ENCODE data around the gene SSRP1.
A peak's percentile ranks its signal among the peaks of the same experiment; 100 is the strongest.
"Not testable (repeated sequence)": the region's sequence is repeated elsewhere in the genome, so short reads cannot be mapped to it uniquely, and the experiment has no call there.

Gene SSRP1

DNA sequence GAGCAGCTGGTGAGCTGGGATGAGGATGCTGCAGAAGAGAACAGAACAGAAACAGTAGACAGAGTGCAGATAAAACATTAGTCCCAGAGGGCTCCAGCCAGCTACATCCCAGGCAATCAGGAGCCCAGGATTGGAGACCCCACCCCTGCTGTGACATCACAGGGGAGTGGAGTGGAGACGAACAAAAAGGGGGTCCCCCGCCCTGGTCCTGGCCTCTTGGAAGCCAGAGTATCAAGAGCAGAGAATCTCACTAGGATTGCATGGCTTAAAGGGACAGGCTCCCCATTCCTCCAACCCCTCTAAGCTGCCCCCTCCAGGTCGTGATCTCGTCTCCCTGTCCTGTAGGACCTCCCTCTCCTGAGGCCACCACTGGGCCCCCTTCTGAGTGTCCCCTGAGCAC lies 2.5 kb upstream of the SSRP1 start, which contains the start of gene P2RX3:
Gene P2RX3, plus strand, starts transcription at position 211 of the 400 bp plus-strand sequence. CDS start 199 bp downstream, outside the sequence.
- no peak for DNase-seq (ENCODE audit: low spot score)

DNA sequence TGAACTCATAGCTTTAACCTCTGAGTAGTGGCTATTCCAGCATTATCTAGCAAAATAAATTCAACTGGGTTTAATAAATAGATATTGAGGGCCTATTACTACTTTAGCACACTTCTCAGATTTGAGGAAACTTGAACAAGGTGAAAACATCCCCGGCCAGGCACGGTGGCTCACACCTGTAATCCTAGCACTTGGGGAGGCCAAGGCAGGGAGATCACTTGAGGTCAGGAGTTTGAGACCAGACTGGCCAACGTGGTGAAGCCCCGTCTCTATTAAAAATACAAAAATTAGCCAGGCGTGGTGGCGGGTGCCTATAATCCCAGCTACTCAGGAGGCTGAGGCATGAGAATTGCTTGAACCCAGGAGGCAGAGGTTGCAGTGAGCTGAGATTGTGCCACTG lies 1.2 kb upstream of the SSRP1 start:
- DNase-seq (ENCODE audit: low spot score), result not testable (repeated sequence)

DNA sequence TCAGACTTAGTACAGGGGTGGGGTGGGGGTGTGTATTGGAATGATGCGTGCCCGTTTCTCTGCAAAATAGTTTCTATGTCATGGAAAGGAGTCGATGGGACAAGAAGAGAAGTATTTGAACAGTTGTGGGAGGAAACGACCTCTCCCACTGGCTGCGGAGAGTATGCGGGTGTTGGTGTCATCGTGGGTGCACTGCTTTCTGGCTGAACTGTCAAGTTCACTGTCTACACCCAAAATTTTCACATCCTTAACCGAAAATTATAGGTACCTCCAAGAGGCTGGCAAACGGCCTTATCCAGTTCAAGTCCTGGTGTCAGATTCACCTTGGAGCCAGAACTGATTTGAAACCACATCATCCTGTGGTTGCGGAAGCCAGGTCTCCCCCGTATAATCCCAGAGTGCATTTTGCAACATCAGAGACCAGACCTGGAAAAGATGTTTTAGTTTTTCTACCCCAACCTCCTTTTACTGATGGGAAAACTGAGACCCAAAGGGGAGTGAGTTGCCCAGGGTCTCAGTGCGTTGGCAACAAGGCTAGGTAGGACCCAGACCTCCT lies 497 bp upstream of the SSRP1 start:
- no peak for DNase-seq (ENCODE audit: low spot score)

DNA sequence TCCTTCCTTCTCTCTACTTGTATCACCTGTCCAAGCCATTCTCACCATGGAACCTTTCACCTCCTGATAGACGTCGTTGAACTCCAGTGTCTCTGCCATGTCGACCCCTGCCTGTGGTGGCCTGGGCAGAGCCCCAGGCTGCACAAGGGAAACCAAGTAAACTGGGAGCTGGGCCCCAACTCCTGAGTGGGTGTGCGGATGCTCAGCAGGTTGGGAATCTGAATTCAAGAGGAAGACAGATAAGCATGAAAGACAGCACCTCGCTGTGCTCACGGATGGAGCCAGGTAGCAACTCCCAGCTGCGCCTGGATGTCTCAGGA lies 709 bp downstream of the SSRP1 start:
- no peak for DNase-seq (ENCODE audit: low spot score)

DNA sequence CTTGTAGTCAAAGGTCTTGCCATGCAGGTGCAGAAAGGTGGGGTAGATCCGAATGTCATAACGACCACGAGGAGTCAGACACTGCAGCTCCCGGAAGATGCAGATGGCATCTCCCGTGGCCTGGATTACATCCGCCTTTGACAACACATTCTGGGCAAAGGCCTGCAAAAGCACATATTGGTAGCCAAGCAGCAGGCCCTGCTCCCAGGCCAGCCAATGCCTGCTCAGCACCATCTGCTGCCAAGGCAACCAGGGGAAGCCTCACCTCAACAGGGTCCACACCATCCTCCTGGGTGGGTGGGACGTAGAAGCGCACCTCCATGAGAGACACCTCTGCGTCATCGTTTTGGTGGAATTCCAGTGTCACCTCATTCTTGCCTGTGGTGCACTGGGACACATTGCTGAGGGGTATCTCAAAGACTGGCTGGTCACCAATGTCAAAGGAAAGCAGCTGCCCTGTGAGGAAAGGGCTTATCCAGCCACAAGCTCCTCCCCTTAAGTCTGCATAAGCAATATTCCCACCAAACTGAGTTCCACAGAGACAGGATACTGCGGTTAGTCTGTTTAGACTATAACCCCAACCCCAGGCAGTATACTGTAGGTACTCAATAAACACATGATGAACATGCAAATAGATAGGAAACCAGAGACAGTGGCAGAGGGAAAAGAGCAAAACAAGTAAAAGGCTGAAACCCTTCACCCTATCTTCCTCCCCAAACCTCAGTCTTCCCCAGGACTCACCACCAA lies 2.8 kb downstream of the SSRP1 start:
- no peak for DNase-seq (ENCODE audit: low spot score)

DNA sequence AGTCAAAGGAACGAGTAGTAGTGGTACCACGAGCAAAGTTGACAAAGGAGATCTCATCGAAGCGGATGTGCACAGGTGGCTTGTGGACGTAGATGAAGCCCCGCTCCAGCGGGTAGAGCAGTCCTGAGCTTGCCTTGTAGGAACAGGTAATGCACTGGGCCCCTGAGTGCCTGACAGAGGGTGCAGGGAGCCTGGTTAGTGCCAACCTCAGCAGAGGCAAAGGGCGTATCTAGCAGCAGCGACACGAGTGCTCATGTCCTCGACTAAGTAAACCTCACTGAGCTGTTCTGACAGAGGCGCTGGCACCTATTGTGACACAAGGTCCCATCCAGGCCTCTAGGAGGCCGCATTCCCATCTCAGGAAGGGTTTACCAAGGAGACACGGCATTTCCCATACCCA lies 4.0 kb downstream of the SSRP1 start:
- DNase-seq (ENCODE audit: low spot score), result no peak

DNA sequence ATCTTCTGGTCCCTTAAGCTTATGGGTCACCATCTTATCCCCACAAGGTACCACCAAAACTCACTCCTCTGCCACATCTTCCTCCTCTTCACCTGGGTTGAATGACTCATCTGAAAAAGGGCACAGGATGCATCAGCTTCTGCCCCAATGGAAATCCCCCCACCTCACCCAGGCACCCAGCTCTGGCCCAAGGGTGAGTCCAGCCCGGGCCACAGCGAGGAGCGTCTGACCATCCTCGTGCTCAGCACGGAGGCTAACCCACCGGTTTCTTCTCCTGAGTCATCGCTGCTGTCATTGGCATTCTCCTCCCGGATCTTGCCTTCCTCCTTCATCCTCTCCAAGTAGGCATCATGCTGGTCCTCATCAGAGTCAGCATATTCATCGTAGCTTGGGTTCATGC lies 5.7 kb downstream of the SSRP1 start:
- DNase-seq (ENCODE audit: low spot score), result no peak

DNA sequence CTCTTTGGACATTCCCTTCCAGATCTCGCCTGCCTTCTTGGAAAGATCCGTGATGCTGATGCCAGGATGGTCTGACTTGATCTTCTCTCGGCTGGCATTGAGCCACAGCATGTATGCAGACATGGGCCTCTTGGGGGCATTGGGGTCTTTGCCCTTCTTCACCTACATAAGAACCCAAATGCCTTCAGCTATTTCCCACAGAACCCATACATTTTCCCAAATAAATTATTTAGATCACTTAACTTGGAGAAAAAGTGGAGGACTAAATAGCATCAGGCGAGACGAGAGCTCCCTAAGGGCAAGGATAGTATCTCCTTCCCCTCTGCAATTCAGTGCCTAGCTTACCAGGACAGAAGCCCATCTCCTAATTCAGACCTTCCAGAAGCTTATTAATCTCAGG lies 8.0 kb downstream of the SSRP1 start:
- DNase-seq (ENCODE audit: low spot score), result no peak

DNA sequence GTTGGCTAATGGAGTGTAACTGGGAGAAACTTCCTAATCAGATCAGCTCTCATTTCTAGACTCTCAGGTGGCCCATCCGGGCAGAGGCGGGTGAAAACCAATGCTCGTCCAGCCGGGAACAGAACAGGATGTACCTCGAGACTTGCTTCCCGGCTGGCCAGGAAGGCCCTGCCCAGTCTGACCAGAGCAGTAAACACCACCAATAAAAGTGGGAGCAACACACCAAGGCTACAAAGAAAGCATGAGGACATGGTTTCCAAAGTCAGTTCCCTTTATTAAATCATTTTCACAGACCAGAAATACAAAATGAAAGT lies 10.0 kb downstream of the SSRP1 start:
- peak; percentile 59 for DNase-seq (ENCODE audit: low spot score)

DNA sequence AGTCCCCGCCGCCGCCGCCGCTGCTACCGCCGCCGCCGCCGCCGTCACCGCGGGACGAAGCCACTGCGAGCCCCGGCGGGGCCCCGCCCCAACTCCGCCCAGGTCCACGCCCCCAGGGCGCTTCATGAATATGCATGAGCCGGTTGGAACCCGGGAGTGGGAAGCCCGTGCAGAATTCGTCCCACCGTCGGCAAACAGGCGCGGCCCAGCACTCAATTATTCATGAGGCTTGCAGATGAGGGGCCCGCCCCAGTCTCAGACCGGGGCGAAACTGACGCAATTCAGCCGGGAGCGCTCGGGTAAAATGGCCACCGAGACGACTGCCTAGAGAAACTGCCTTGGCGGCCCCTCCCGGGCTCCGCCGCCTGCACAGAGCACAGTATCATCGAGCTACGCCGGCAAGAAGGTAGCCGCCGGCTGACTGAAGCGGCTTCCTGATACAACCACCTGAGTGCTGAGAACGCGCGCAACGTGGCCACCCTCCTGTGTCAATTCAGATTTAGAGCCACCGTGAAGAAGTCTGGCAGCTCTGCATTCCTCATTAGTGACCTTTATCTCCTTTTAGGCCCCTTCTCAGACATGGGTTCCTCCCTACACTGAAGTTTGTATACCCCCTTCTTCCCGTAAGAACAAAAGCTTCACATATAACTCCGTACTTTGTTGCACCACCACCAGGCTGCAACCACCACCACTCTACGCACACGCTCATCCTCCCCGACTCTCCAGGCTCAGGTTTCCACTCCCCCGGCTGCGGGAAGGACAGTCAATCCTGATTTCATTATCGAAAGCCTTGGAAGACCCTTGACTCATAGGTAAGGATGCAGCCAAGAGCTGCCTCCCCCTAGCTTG lies 10.6 kb downstream of the SSRP1 start, which contains the start of gene TNKS1BP1:
Gene TNKS1BP1, minus strand, starts transcription at position 67 of the 849 bp plus-strand sequence. CDS start 3,067 bp downstream, outside the sequence.
- DNase-seq (ENCODE audit: low spot score), result peak; percentile 84

DNA sequence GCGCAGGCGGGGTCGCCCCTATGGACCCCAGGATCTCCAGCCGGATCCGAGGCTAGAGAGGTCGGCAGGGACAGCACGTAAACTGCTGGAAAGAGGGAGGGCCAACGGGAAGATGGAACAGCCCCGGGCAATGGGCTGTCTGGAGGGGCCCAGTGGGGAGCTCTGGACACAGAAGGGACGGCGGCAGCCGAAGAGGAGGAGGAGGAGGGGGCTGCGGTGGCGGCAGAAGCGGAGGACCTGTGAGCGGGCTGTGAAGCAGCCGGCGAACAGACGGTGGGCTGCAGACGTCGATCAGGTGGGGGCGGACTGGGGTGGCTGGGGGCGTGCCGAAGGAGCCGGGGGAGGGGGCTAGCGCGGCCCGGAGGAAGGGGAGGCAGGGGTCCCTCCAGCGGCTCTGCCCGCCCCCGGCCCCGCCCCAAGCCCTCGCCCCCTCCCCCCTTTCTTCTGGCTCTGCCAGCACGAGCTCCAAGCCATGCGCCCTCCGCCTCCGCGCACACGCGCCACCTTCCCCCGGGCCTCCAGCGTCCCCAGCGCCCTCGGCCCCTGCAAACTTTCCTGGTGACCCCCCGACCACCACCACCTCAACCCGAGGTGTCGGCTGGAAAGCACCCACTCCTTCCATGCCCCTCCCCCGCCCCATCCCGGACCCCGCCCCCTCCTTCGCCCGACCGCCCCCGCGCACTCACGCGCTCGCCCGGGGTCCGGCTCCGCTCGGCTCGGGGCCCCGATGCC lies 11.4 kb downstream of the SSRP1 start:
- no peak for DNase-seq (ENCODE audit: low spot score)

DNA sequence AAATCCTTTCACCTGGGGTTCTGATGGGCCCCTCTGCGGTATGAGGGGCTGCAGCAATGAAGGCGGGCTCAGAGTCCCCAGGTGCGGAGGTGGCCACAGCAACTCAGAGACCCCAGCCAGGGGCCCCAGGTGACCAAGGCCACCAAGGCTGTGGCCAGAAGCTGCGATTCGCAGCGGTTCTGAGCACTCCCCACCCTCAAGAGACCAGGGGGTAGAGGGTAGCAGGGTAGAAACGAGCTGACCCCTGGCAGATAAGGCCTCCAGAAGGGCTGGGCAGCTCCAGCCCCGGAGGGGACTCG lies 11.9 kb downstream of the SSRP1 start:
- no peak for DNase-seq (ENCODE audit: low spot score)

DNA sequence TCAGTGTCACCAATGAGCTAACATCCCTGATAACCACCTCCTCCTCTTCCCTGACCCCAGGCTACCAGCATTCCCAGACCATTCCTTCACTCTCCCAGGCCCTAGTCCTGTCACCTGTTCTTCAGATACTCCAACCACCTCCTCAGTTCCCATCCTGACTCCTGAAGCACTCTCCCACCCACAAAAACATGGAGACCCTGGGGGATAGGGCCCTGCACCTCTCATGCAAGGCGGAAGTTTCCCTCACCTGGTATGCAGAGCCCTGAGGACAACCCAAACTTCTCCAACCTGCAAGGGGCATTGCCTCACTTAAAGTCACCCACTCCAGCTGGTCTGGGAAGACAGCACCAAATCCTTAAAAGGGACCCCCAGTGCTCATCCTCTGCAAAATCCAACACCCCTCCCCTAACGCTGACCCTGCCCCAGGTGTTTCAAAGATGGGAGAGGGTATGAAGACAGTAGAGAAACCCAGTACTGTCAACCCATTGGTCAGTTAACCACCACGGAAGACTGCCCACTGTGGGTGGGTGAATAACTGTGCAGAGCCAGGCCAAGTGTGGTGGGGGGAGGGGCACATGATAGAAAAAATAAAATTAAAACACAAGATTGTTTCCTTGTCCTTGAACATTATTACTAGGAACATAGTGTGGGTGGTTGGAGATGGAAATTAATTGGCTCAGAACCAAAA lies 12.4 kb downstream of the SSRP1 start:
- DNase-seq (ENCODE audit: low spot score), result no peak

DNA sequence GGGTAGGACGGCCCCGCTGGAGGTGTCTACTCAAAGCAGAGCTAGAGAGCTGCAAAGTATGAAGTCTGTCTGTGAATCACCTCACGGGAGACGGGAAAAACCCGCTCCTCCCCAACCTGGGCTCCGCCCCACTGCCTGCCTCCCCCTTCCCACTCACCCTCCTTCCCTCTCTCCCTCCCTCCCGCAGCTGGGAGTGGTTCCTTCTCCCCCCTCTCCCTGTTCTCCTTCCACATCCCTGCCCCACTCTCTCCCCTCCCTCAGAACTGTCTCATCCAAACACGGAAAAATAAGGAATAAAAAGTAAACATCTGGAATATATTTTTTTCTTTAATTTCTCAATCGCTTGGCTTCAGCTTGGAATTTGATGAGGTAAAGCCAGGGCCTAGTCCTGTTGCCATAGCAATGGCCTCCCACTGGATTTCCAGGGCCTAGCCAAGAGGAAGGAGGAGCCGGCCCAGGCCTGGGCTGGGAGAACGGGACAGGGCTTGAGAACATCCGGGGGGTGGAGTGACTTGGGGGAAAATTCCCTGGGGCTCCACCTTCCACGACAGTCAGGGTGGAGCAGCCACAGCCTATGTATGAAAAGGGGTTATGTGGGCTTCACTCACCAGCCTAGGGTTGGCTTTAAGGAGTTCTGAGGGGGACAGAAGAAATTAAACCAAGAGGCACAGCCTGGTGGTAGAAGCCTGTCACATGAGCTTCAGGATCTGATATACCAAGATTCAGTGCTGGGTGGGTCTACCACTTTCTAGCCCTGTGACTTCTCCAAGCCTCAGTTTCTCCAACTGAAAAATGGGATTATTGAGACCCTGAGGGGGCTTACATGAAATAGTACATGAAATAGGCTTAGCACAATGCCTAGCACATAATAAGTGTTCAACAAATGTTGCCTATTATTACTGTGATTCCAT lies 13.2 kb downstream of the SSRP1 start:
- DNase-seq (ENCODE audit: low spot score), result peak; percentile 72

DNA sequence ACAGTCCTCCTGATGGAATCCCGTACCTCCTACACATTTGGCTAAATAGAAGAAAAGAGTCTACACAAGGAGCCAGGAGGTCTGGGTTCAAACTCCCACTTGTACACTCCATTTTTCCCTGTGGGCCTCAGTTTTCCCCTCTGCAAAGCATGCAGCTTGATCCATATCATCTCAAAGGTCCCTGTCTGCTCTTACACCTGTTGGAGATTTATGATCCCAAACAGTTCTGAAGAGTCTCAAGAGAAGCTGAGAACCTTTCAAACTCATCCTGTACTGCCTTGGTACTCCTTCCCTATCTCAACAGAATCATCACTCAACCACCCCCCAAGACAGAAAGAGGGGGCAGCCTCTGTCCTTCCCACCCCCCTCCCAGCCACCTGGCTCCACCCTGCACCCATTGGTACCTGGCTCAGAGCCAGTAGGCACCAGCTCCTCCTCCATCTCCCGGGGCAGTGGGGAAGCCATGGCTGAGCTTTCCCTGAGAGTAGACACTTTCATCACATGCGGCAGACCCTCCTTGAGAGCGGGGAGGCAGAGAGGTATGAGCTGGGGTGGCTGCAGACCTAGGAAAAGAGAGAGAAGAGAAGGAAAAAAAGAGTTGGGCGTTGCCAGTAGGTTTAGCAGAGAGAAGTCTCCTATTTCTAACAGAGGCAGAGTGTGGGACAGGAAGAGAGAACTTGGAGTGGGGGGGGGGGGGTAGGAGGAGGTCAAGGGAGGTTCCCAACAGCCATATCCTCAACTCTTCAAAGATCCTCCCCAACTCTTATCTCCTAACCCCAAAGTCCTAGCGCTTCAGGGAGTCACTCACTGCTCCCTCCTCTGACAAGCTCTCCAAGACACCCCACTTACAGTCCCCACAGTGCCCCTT lies 14.1 kb downstream of the SSRP1 start:
- DNase-seq (ENCODE audit: low spot score), result no peak

DNA sequence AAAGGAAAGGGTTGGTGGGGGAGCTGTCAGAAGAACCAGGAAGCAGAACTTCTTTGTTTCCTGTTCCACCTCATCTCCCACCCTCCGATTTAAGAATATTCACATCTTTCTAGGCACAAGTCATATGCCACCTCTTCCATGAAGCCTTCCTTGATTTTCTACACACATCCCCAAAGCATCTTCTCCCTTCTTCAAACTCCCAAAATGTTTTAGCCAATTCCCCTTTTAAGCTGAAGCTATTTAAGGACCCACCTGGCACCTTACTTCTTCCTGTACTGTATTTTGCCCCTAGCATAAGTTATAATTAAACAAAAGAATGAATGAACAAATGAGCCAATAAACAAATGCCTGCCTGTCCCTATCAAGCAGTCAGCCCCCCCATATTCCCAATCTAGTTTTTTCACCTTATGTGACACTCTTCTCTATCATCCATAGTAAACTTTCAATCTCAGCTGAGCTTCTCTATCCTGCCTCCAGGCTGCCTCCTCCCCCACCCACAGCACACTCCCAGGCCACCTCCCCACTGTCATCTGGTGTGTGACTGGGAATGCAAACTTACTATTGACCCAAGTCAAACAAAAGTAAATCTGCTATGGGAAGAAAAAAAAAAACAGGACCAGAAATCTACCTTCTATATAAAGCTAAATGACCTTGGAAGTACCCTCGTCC lies 14.8 kb downstream of the SSRP1 start:
- DNase-seq (ENCODE audit: low spot score), result no peak

DNA sequence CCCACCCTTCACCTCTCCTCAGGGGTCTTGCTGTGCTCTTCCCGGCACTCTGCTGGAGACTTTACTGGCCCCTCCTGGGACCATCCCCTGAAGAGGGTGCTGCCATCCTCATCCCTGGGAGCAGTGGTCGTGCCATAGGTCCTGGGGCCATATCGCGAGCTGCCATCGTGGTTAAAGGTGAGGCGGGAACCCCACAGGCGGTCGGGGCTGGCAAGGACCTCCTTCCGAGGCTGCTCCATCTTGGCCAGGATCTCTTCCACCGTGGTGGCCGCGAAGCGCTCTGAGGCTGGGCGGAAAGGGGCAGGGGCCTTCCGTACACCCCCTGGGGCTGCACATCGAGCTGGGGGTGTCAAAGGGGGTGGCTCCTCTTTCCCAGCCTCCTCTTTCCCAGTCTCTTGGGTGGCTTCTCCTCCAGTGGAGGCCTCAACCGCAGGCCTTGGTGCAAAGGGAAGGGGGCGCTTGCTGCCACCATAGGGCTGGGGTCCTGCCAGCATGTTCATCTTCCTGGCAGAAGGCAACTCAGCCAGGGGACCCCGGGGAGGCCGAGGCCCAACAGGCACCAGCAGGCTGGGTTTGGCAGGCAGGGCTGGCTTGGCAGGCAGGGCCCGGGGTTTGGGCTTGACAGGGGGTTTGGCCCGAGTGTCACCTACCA lies 15.5 kb downstream of the SSRP1 start:
- DNase-seq (ENCODE audit: low spot score), result no peak

DNA sequence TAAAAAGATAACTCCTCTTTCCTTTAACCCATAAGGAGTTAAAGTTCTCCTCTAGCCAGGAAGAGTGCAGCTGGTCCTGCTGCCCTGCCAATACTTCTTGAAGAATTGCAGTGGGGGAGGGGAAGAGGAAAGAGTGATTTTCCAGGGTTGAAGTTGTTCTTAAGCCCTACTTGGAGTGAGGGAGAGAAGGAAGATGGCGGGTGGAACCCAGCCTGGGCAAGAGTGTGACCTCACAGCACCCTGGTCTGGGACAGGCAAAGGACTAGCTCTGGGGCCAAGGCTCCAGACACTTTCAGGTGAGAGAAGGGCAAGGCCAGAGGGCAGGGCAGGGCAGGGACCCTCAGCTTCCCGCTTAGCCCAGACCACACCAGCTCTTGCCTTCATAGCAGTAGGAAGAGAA lies 17.5 kb downstream of the SSRP1 start:
- DNase-seq (ENCODE audit: low spot score), result no peak

DNA sequence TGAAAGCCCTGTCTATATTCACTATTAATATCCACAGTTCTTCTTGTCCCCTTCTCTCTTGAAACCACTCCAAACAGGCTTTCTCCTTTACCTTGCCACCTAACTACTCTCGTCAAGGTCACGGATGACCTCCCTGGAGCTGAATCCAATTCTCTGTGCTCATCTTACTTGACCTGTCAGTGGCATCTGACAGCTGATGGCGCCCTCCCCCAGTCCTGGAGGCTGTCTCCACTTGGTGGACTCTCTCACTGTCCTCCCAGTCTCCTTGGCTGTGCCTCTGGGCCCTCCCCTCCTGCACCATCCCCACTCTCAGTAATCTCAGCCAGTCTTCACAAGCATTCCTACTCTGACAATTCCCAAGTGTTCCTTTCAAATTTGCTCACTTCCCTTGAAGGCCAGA lies 19.7 kb downstream of the SSRP1 start:
- no peak for DNase-seq (ENCODE audit: low spot score)
